CD4-positive, alpha-beta T cell treated with Interferon gamma for 1 hour (primary cell): Measurements from ENCODE around the gene ZBTB38.

Experiments used
- DNase-seq: peaks from one replicate; pipeline ENCODE4 v3.0.0-alpha.2; 2020

The ZBTB38 gene

GRCh38 chr3:141388823-141389621, 20.7 kb downstream of the ZBTB38 start:
- DNase-seq, result no peak

GRCh38 chr3:141389703-141390102, 21.4 kb downstream of the ZBTB38 start:
- DNase-seq, result no peak

GRCh38 chr3:141390747-141391146, 22.4 kb downstream of the ZBTB38 start:
- DNase-seq, result no peak

- no peak for DNase-seq
These were observed 23.1 kb downstream of the ZBTB38 start for GRCh38 chr3:141391298-141391990.

- DNase-seq, result no peak
These were observed 23.6 kb downstream of the ZBTB38 start for GRCh38 chr3:141391991-141392316.

GRCh38 chr3:141392416-141392815, 24.1 kb downstream of the ZBTB38 start:
- no peak for DNase-seq

- DNase-seq, result no peak
These were observed 24.8 kb downstream of the ZBTB38 start for GRCh38 chr3:141392897-141393734.

GRCh38 chr3:141393735-141394076, 25.4 kb downstream of the ZBTB38 start:
- no peak for DNase-seq

- DNase-seq, result no peak
These were observed 26.3 kb downstream of the ZBTB38 start for GRCh38 chr3:141394560-141394959.

GRCh38 chr3:141395005-141395589, 26.8 kb downstream of the ZBTB38 start:
- DNase-seq, result no peak

- DNase-seq, result no peak
These were observed 29.7 kb downstream of the ZBTB38 start for GRCh38 chr3:141397996-141398395.

GRCh38 chr3:141399200-141399599, 30.9 kb downstream of the ZBTB38 start:
- DNase-seq, result no peak

GRCh38 chr3:141400073-141400971, 32.0 kb downstream of the ZBTB38 start:
- DNase-seq, result no peak

- DNase-seq, result no peak
These were observed 32.8 kb downstream of the ZBTB38 start for GRCh38 chr3:141401095-141401494.

- DNase-seq, result peak; percentile 50
These were observed 33.5 kb downstream of the ZBTB38 start for GRCh38 chr3:141401573-141402475.

GRCh38 chr3:141402476-141403171, 34.3 kb downstream of the ZBTB38 start:
- peak; percentile 36 for DNase-seq

GRCh38 chr3:141403576-141403975, 35.3 kb downstream of the ZBTB38 start:
- DNase-seq, result no peak

- DNase-seq, result no peak
These were observed 36.7 kb downstream of the ZBTB38 start for GRCh38 chr3:141405025-141405424.

- DNase-seq, result no peak
These were observed 37.3 kb downstream of the ZBTB38 start for GRCh38 chr3:141405591-141405990.

- no peak for DNase-seq
These were observed 38.0 kb downstream of the ZBTB38 start for GRCh38 chr3:141406265-141406664.

- DNase-seq, result no peak
These were observed 38.7 kb downstream of the ZBTB38 start for GRCh38 chr3:141407047-141407446.
